GM12873 (cell line): ENCODE data around the gene SLC27A3.

Experiments used
- TF ChIP-seq, protein P1 (sequence below): IDR thresholded peaks from 2 replicates; pipeline ENCODE4 v1.5.1; 2012; ENCODE audit warnings: low read depth, mild to moderate bottlenecking, moderate library complexity, low read length, control low read depth; ENCODE audit not compliant: insufficient read depth; ENCODE audit errors: missing control alignments

The SLC27A3 gene

DNA sequence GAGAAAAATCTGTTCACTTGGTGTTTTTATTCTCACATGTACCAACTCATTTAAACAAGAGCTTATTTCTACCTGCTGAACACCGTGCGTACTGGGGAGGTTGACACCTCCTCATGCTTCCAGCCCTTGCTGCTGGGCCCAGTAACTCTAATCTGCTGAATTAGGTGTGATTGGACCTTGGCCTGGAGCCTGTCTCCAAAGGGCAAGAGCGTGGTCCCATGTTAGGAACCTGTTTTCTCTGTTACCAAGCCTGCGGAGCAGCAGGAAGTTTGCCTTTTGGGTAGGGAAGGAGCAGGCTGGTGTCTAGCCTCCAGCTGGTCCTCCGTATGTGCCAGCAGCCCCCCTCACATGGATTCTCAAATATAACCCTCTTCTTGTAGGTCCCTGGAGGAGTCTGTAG, 10.9 kb upstream of the SLC27A3 start:
- TF ChIP-seq, protein P1, sequence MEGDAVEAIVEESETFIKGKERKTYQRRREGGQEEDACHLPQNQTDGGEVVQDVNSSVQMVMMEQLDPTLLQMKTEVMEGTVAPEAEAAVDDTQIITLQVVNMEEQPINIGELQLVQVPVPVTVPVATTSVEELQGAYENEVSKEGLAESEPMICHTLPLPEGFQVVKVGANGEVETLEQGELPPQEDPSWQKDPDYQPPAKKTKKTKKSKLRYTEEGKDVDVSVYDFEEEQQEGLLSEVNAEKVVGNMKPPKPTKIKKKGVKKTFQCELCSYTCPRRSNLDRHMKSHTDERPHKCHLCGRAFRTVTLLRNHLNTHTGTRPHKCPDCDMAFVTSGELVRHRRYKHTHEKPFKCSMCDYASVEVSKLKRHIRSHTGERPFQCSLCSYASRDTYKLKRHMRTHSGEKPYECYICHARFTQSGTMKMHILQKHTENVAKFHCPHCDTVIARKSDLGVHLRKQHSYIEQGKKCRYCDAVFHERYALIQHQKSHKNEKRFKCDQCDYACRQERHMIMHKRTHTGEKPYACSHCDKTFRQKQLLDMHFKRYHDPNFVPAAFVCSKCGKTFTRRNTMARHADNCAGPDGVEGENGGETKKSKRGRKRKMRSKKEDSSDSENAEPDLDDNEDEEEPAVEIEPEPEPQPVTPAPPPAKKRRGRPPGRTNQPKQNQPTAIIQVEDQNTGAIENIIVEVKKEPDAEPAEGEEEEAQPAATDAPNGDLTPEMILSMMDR: no peak

DNA sequence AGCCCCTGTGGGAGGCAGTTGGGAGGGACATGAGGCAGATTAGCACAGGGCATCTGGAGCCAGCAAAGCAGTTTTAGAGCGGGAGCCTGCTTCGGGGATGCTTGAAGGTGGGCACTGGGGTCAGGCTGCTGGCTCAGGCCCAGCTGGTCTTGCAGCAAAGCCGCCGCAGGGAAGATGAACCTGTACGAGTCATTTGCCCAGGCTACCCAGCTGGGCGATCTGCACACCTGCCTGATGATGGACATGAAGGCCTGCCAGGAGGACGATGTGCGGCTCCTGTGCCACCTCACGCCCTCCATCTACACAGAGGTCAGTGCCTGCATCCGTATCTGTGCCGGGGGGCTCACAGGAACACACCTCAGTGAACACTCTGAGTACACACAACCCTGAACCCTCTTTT, 7.7 kb upstream of the SLC27A3 start:
- TF ChIP-seq, protein P1: no peak

DNA sequence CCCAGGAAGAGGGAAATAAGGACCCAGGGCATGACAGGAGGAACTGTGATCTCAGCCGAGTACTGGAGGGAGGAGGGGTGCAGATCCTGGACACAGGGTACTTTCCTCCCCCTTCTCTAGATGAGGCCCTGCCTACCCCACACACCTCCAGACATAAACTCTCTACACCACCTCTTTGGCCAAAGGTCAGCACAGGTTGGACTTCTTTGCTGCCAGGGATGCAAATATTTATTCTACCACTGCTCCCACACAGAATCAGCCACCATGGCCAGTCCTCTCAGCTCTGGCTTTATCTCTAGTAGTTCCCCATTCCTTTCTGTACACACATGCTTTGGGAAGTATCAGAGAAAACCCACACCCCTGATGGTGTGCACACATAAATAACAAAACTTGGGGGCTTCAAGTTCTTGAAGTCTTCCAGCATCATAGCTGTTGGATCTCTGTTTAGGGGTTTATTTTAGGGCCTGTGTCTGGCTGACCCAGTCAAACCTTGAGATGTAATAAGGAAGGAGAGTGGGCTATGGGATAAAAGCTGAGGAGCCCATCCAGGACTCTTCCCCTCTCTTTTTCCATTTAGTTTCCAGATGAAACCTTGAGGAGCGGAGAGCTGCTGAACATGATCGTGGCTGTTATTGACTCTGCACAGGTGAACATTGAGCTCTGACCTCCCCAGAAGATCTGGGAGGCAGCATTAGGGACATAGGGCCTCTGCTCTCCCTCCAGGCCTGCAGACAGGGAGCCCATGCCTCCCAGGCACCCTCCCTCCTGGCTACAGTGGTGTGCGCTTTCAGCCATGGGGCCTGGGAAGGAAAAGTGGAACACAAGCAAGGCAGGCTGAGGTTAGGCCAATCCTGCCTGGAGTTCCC, 6.7 kb upstream of the SLC27A3 start:
- TF ChIP-seq, protein P1: no peak

DNA sequence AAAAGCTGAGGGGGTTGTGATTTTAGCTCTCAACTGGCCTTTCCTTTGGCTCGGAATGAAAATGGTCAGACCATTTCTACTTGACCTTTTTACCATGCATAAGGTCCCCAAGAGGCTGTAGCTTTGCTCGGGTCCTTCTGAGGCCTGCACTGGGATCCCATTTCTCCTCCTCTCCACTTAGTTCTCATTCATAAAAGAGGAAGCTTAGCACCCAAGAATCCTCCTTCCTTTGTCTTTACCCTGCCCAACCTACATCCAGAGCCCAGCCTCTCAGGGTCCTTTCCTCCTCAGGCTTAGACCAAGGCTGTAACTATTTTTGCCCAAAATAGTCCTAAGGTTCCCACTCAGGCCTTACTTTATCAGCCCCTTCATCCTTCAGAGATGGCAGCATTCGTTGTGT, 6.0 kb upstream of the SLC27A3 start:
- TF ChIP-seq, protein P1: no peak

DNA sequence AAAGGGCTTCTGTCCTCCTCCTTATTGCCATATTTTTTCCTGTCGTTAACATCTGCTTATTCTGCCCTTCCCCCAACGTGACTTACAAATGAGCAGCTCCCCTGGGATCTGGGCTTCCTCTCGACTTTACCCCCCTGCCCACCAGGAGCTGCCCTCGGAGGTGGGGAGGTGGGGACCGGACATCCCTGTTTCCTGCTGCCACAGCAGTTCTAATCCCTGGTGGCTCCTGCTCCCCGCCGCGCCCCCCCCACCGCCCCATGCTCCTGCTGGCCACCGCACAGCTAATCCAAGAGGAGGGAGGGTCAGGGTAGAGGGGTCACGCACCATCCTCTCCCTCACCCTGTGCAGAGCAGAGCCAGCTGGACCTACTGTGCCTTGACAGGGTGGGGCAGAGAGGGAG, 4.4 kb upstream of the SLC27A3 start:
- TF ChIP-seq, protein P1: no peak

DNA sequence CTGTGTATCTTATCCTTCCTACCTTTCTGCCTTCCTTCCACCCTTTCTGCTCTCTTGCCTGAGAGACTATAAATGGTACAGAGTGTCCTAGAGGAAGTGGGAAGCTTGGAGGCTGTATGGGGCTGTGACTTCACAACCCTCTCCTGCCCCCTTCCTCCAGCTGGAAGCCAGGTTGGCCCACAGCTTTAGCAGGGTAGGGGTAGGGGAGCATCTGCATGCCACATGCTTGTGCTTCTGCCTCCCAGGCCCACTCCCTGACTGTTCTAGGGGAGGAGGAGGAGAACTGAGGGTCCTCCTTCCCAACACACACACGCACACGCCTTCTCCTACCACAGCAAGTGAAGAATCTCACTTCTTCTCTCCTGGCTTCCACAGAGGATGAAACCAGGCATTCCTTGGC, 3.9 kb upstream of the SLC27A3 start:
- TF ChIP-seq, protein P1: no peak

DNA sequence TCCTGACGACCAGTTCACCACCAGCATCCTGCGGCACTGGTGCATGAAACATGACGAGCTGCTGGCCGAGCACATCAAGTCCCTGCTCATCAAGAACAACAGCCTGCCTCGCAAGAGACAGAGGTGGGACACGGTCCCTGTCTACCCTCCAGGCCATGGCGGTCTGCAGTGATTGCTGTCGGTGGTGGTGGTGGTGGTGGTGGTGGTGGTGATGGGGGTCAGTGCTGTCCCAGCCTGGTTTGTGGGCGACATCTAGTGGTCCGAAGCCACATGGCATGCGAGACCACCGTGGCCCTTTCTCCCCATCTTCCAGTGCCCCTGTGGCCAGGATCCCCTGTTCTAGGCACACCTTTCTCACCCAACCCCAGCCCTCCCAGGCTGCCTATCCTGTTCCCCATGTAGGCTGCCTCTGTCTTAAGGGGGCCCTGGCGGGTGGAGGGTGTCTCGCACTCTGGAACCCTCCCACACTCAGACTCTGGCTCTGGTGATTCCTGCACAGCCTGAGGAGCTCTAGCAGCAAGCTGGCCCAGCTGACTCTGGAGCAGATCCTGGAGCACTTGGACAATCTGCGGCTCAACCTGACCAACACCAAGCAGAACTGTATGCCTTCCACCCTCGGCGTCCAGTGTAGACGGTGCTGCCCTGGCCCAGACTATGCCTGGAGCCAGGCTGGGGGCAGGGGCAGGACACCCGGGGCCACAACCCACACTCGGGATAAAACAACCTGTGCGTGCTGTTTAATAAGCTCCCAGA, 3.2 kb upstream of the SLC27A3 start:
- TF ChIP-seq, protein P1: peak; percentile 53
